GM23248 (cell line): ENCODE measurements around the gene FMOD.

Experiments used
- EZH2 ChIP-seq: fragments of 200-600 bp; sonication (generic); IDR thresholded peaks from 2 replicates; pipeline ENCODE4 v1.6.1; 2018; ENCODE audit warnings: antibody characterized with exemption, mild to moderate bottlenecking; ENCODE audit not compliant: insufficient read depth, poor library complexity, severe bottlenecking
- EZH2phosphoT487 ChIP-seq: fragments of 200-600 bp; sonication (generic); IDR thresholded peaks from 2 replicates; pipeline ENCODE4 v1.6.1; 2018; ENCODE audit warnings: antibody characterized with exemption, moderate library complexity, mild to moderate bottlenecking, low read depth; ENCODE audit not compliant: insufficient read depth

DNA sequence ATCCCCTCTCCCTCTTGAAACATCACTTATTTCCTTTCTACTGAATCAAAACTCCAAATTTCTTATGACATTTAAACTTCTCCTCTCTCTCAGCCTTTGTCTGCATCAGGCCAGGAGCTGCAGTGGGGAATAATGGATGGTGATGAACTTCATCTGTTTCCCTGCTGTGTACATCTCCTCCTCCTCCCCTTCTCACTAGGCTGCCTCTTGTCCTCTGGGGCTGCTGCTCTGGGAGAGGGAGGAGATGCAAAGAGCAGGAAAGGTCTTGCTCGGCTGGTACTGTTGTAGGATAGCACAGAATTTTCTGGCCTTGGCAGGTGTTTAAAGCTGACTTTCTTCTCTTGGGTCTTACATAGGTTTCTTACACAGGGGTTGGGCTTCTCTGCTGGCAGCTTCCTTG lies 31.1 kb upstream of the FMOD start:
- TF ChIP-seq EZH2phosphoT487 (no peak), EZH2 (no peak)
